ENCODE results near the gene B3GAT1. TPM values are rescaled to one million over a fixed set of nuclear protein-coding genes. Genes with fewer than 3 reads are reported as not detected.

Gene B3GAT1
- total RNA-seq, 4 donors from 2014 or later = 0.40 to 0.76 TPM; not detected in 2

DNA sequence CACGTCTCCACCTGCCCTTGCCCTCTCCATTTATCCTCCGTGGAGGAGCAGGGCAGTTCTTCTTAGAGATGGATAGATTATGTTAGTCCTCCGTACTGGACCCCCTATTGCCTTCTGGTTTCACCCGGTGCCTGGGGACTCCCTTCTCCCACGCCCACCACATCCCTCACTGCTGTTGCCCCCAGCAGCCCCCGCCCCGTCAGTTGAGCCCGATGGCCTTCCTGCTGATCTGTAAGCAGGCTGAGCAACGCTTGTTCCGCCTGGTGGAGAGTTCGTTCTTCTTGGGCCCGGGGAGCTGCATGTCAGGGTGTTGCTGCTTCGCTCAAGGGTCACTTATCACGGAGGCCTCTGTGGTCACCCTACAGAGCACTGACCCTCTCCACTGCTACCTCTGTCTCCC is 34.2 kb downstream of the B3GAT1 start:
- H3K36me3 ChIP-seq = no peaks in the 10 kb centered on the region
- no peaks in the 10 kb centered on the region for H3K27me3 ChIP-seq
- DNase-seq = no peak
- TF ChIP-seq, protein P1, sequence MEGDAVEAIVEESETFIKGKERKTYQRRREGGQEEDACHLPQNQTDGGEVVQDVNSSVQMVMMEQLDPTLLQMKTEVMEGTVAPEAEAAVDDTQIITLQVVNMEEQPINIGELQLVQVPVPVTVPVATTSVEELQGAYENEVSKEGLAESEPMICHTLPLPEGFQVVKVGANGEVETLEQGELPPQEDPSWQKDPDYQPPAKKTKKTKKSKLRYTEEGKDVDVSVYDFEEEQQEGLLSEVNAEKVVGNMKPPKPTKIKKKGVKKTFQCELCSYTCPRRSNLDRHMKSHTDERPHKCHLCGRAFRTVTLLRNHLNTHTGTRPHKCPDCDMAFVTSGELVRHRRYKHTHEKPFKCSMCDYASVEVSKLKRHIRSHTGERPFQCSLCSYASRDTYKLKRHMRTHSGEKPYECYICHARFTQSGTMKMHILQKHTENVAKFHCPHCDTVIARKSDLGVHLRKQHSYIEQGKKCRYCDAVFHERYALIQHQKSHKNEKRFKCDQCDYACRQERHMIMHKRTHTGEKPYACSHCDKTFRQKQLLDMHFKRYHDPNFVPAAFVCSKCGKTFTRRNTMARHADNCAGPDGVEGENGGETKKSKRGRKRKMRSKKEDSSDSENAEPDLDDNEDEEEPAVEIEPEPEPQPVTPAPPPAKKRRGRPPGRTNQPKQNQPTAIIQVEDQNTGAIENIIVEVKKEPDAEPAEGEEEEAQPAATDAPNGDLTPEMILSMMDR (IDR thresholded peaks at IDR 0.05) = no peak
- no peak for TF ChIP-seq POLR2A (IDR thresholded peaks at IDR 0.05)
- no peak overlapping the region for H3K4me3 ChIP-seq
- H3K4me1 ChIP-seq = no peaks in the 10 kb centered on the region
- intact Hi-C loops (cut with DNase I; ENCODE audit: low total_unique reads) = no loop called here
- H3K27ac ChIP-seq = no peak overlapping the region
- H3K9me3 ChIP-seq = no peaks in the 10 kb centered on the region

DNA sequence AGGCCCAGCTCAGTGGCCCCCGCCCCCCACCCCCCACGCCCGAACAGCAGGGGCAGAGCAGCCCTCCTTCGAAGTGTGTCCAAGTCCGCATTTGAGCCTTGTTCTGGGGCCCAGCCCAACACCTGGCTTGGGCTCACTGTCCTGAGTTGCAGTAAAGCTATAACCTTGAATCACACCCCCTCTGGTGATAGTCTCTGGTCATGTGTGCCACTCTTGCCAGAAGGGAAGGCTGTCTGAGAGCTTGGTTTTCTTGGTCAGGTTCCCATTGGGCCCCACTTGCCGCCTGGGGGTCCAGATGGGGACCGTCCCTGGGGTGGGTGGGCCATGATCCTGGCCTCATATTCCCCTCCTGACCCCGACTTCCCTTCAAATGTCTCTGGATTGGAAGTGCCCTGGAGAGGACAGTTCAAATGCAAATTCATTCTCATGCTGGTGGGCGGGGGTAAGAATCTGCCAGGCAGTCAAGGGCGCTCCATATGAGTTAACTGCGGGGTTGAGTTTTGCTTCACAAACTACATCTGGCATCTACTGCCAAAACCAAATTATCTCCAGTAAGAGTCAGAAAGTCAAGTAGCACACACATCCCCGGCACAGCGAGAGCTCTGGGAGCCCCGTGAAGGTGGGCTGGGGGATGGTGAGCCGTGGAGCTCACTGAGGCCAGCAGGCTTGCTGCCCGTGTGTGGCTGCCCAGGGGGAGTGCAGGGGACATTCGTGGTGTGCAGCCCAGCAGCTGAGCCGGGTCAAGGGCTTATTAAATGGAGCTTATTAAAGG is 35.7 kb downstream of the B3GAT1 start:
- Histone ChIP-seq H3K36me3 (no peaks in the 10 kb centered on the region), H3K9me3 (no peaks in the 10 kb centered on the region), H3K4me1 (no peaks in the 10 kb centered on the region), H3K27ac (no peak overlapping the region), H3K27me3 (no peaks in the 10 kb centered on the region), H3K4me3 (no peak overlapping the region)
- no peak for DNase-seq
- intact Hi-C loops (cut with DNase I; ENCODE audit: low total_unique reads) = no loop called here
- no peak for TF ChIP-seq POLR2A (IDR thresholded peaks at IDR 0.05)
- TF ChIP-seq, protein P1 (IDR thresholded peaks at IDR 0.05) = no peak

DNA sequence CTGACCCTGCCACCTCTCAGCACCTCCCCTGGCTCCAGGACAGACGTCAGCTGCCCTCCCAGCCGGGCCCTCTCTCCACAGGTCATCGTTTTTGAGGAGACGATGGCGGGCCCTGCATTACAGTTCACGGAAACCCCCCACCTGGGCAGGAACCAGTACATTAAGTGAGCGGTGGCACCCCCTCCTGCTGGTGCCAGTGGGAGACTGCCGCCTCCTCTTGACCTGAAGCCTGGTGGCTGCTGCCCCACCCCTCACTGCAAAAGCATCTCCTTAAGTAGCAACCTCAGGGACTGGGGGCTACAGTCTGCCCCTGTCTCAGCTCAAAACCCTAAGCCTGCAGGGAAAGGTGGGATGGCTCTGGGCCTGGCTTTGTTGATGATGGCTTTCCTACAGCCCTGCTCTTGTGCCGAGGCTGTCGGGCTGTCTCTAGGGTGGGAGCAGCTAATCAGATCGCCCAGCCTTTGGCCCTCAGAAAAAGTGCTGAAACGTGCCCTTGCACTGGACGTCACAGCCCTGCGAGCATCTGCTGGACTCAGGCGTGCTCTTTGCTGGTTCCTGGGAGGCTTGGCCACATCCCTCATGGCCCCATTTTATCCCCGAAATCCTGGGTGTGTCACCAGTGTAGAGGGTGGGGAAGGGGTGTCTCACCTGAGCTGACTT is 37.0 kb downstream of the B3GAT1 start:
- Histone ChIP-seq H3K4me3 (no peak overlapping the region), H3K27ac (no peak overlapping the region), H3K4me1 (no peaks in the 10 kb centered on the region), H3K36me3 (no peaks in the 10 kb centered on the region), H3K9me3 (no peaks in the 10 kb centered on the region), H3K27me3 (no peaks in the 10 kb centered on the region)
- TF ChIP-seq POLR2A (IDR thresholded peaks at IDR 0.05) = no peak
- TF ChIP-seq, protein P1 (IDR thresholded peaks at IDR 0.05) = no peak
- intact Hi-C loops (cut with DNase I; ENCODE audit: low total_unique reads) = no loop called here
- no peak for DNase-seq

GRCh38 chr11:134374171-134374570 is 37.9 kb downstream of the B3GAT1 start:
- Histone ChIP-seq H3K27me3 (no peaks in the 10 kb centered on the region), H3K4me3 (no peak overlapping the region), H3K4me1 (no peaks in the 10 kb centered on the region), H3K27ac (no peak overlapping the region), H3K36me3 (no peaks in the 10 kb centered on the region), H3K9me3 (no peaks in the 10 kb centered on the region)
- no peak for DNase-seq
- intact Hi-C loops (cut with DNase I; ENCODE audit: low total_unique reads) = no loop called here
- TF ChIP-seq POLR2A (IDR thresholded peaks at IDR 0.05) = no peak
- TF ChIP-seq, protein P1 (IDR thresholded peaks at IDR 0.05) = no peak

DNA sequence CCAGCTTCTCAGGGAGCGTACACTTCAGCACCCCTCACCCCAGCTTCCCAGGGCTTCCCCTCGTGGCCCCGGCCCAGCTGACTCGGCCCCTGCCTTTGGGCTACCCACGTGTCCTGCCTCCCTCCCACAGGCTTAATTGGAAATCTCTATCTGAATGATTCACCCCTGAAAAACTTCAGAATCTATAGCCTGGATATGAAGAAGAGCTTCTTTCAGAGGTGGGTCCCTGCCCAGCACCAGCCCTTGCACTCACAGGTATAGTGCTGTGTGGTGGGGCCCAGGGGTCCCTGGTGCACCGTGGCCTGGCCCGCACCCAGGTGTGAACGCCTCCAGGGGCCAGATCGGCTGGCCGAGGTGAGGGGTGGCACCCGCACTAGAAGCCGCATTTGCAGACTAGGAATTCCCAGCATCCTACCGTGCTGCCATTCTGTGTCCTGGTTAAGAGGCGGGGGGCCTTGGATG is 38.4 kb downstream of the B3GAT1 start:
- intact Hi-C loops (cut with DNase I; ENCODE audit: low total_unique reads) = no loop called here
- TF ChIP-seq, protein P1 (IDR thresholded peaks at IDR 0.05) = no peak
- TF ChIP-seq POLR2A (IDR thresholded peaks at IDR 0.05) = no peak
- Histone ChIP-seq H3K9me3 (no peaks in the 10 kb centered on the region), H3K4me3 (no peak overlapping the region), H3K27ac (no peak overlapping the region), H3K4me1 (no peaks in the 10 kb centered on the region), H3K36me3 (no peaks in the 10 kb centered on the region), H3K27me3 (no peaks in the 10 kb centered on the region)
- no peak for DNase-seq
